GM23338 (cell line): ENCODE data around the gene CXCL1.

Source experiments
- CREB1 ChIP-seq: fragments of 250-450 bp; sonication (Bioruptor Pico); IDR thresholded peaks from 2 replicates; pipeline ENCODE4 v1.5.0; 2020; ENCODE audit warnings: low read depth, mild to moderate bottlenecking, moderate library complexity
- CTCF ChIP-seq, 2 experiments: fragments of 200-600 bp in 1 of 2; sonication (generic) in 1 of 2; conservative IDR thresholded peaks; 2 replicates each; pipeline versions ENCODE4 v1.5.1 to v1.6.1; 2016 to 2017; ENCODE audit warnings: antibody characterized with exemption in 2 of 2, low read depth in 2 of 2, mild to moderate bottlenecking in 2 of 2, moderate library complexity in 1 of 2
- ETS1 ChIP-seq: IDR thresholded peaks from 2 replicates; pipeline ENCODE4 v1.6.1; 2016; ENCODE audit warnings: antibody characterized with exemption
- EZH2 ChIP-seq: fragments of 200-600 bp; sonication (generic); IDR thresholded peaks from one replicate; pipeline ENCODE4 v1.8.0; 2017; ENCODE audit warnings: antibody characterized with exemption, mild to moderate bottlenecking, low read depth; ENCODE audit not compliant: unreplicated experiment
- EZH2phosphoT487 ChIP-seq: fragments of 200-600 bp; sonication (generic); IDR thresholded peaks from one replicate; pipeline ENCODE4 v1.8.1; 2018; ENCODE audit warnings: antibody characterized with exemption; ENCODE audit not compliant: unreplicated experiment
- JUNB ChIP-seq: IDR thresholded peaks from one replicate; pipeline ENCODE4 v1.6.1; 2016; ENCODE audit warnings: antibody characterized with exemption; ENCODE audit not compliant: unreplicated experiment
- POLR2AphosphoS5 ChIP-seq: IDR thresholded peaks from 2 replicates; pipeline ENCODE4 v1.6.1; 2016; ENCODE audit warnings: antibody characterized with exemption, low read depth
- REST ChIP-seq: IDR thresholded peaks from one replicate; pipeline ENCODE4 v1.6.1; 2018; ENCODE audit warnings: antibody characterized with exemption; ENCODE audit not compliant: unreplicated experiment
- STAT1 ChIP-seq: IDR thresholded peaks from one replicate; pipeline ENCODE4 v1.6.1; 2016; ENCODE audit warnings: antibody characterized with exemption; ENCODE audit not compliant: unreplicated experiment
- ZNF114 ChIP-seq: fragments of 250-450 bp; sonication (Bioruptor Pico); IDR thresholded peaks from 2 replicates; pipeline ENCODE4 v1.5.0; 2020; ENCODE audit warnings: mild to moderate bottlenecking, moderate library complexity

- no peak for TF ChIP-seq CTCF (conservative IDR thresholded peaks at IDR 0.05; ENCODE audit: low read depth in 2 of 2)
- TF ChIP-seq REST, result no peak
- TF ChIP-seq EZH2, result no peak
- TF ChIP-seq EZH2phosphoT487, result no peak
- TF ChIP-seq POLR2AphosphoS5, result no peak
- no peak for TF ChIP-seq ZNF114 (CRISPR knock-in tag)
- TF ChIP-seq CREB1 (CRISPR knock-in tag), result no peak
- TF ChIP-seq JUNB, result no peak
- no peak for TF ChIP-seq STAT1
- TF ChIP-seq ETS1, result no peak
These were observed 24.4 kb upstream of the CXCL1 start for GRCh38 chr4:73844806-73845205.
